ENCODE results near the gene CCDC154.
"Not testable (repeated sequence)": the region's sequence is repeated elsewhere in the genome, so short reads cannot be mapped to it uniquely, and the experiment has no call there.

The CCDC154 gene

DNA sequence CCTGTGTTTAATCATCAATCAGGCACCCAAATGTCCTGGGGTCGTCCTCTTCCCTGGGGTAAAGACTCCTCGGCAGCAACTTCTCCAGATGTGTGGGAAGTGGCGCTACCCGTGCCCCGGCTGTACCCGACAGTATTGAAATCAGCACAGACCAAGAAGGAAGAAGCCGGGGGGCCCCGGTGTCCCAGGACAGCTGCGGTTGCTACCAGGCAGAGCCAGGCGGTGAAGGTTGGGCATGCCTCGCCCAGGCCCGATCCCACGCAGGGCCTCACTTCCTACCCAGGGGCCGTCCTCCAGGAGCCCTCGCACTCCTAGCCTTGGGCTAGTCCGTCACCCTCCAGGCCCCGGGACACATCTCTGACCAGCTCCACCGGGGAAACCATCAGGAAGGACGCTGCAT is 9.0 kb upstream of the CCDC154 start:
- no peak for DNase-seq

DNA sequence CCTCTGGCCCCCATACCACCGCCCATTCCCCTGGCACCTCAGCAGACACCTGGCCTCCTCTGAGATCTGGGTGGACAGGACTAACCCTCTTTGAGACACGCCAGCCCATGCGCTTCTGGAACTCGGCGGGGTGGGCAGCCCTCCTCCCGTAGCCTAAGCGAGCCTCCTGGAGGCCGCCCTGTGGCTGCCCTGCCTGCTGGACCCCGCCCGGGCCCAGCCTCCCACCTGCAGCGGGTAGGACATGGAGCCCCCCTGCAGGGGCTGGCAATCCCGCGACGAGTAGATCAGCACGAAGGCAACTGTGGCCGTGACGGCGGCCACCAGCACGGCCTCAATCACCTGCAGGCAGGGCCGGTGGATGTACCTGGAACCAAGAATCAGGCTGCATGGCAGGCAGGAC is 8.2 kb upstream of the CCDC154 start:
- DNase-seq: no peak

GRCh38 chr16:1451702-1452392 is 7.5 kb upstream of the CCDC154 start:
- DNase-seq: no peak

- DNase-seq: no peak
Measured at GRCh38 chr16:1450841-1451240, 6.5 kb upstream of the CCDC154 start.

GRCh38 chr16:1450218-1450617 is 5.9 kb upstream of the CCDC154 start:
- DNase-seq: no peak

- no peak for DNase-seq
Measured at GRCh38 chr16:1449201-1449788, 4.9 kb upstream of the CCDC154 start.

- no peak for DNase-seq
Measured at GRCh38 chr16:1448536-1449116, 4.3 kb upstream of the CCDC154 start.

GRCh38 chr16:1447965-1448364 is 3.6 kb upstream of the CCDC154 start:
- no peak for DNase-seq

DNA sequence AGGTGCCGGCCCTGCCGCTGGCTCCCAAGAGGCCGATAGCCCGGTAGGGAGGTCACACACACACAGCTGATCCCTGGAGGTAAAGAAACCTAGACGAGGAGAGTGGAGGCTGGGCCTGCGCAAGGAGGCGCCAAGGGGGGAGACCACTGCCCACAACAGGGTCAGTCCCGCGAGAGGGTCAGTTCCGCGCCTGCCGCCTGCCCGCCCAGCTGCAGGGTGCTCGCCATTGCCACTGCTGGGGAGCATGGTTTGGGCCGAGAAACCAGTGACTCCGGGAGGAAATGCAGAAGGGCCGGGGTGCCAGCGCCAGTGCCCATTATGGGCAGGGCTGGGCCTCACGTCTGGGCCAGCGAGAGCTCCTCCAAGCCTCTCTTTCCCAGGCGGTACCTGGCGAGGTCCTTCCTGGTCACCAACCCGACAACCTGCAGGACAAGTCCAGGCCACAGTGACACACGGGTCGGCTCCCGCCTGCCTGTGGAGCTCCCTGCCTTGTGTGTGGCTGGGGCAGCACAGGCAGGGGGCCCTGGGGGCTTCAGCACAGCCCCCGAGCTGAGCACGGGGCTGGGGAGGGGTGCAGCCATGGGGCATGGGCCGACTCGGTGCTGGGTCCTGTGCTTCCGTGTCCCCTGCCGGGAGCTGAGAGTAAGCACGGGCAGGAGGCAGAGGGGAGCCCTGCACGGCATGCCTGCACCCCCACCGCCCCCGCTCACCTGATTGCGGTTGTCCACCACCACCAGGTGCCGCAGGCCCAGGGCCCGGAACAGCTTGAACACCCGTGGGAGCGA is 2.1 kb upstream of the CCDC154 start:
- no peak for DNase-seq

- no peak for DNase-seq
Measured at GRCh38 chr16:1445518-1446203, 1.3 kb upstream of the CCDC154 start.

GRCh38 chr16:1444730-1445517 is 568 bp upstream of the CCDC154 start:
- no peak for DNase-seq

DNA sequence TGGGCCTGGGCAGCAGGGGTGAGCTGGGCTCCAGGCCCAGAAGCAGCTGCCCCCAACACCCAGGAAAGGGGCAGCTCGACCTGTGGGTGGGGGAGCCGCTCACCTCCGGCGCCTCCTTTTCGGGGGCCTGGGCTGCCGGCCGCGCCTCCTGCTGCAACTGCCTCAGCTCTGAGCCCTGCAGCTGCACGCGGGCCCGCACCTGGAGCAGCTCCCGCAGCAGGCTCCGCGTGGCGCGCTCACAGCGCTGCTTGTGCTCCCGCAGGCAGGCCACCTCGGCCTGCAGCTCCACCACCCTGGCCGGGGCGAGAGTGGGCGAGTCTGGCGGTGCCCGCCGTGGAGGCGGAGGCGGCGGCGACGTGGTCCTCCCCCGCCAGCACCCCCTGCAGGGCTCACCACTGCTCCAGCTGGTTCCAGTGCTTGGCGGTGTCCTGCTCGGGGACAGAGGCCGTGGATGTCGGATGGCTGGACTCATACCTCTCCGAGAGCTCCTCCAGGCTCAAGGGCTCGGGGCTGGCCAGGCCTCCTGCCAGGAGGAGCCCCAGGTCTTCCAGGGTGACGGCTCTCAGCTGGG is 868 bp downstream of the CCDC154 start:
- no peak for DNase-seq

GRCh38 chr16:1442697-1443096 is 1.7 kb downstream of the CCDC154 start:
- no peak for DNase-seq

DNA sequence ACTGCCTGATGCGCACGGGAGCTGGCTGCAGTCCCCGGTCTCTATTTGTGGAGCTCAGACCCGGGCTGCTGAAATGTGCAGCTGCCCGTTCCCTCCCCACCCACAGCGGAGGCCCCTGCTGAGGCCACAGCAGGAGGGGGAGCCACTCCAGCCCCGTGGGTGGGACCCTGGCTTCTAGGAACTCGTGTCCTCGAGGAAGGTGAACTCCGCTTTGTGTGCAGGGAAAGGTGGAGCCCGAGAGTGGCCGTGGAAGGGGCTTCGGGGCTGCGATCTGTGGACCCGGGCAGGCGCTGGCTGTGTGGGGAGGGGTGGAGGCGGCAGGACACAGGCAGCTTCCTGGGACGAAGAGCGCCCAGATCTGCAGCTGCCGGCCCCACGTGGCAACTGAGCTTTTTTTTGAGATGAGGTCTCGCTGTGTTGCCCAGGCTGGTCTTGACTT is 2.9 kb downstream of the CCDC154 start:
- no peak for DNase-seq

GRCh38 chr16:1439699-1440074 is 4.7 kb downstream of the CCDC154 start:
- not testable (repeated sequence) for DNase-seq

DNA sequence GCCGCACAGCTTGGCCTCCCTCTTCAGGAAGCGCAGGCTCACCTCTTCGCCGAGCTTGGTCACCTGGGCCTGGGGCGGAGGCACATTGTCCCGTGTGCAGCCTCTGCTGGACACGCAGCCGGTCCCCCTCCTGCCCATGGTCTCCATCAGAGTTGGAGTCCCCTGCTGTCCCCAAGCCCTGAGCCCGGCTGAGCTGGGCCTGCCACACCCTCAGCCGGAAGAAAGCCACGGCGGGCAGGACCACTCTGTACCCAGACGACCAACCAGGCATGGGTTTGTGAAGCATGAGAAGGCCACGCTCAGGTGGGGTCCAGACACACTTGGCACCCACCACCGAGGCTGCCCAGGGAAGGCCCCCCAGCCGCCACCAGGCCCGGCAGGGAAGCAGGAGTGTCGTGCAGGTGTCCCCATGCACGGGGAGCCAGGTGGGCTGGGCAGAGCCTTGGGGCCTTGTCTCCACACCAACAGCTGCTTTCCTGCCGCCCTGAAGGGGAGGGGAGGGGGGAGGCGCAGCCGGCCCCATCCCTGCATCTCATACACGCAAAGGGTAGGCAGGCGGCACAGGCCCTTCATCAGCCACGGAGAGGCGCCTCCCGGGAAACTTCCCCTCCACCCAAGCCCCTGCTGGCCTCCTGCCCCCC is 5.2 kb downstream of the CCDC154 start:
- no peak for DNase-seq

GRCh38 chr16:1438229-1439057 is 5.9 kb downstream of the CCDC154 start:
- no peak for DNase-seq

DNA sequence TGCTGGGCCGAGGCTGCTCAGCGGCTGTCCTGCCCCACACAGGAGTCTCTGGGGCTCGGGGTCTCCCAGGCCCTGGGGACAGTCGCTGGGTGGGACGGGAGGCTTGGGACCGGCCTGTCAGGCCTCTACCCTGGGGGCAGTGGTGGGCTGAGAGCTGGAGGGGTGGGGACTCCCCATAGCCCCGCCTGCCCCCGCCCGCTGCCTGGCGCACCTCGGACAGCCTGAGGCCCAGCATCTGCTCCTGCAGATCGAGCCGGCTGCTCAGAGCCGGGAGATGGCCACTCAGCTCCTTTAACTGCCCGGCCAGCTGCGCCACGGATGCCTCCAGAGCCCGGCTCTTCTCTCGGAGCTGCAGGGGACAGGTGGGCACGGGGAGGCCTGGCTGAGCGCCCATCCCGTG is 6.8 kb downstream of the CCDC154 start:
- DNase-seq: no peak

DNA sequence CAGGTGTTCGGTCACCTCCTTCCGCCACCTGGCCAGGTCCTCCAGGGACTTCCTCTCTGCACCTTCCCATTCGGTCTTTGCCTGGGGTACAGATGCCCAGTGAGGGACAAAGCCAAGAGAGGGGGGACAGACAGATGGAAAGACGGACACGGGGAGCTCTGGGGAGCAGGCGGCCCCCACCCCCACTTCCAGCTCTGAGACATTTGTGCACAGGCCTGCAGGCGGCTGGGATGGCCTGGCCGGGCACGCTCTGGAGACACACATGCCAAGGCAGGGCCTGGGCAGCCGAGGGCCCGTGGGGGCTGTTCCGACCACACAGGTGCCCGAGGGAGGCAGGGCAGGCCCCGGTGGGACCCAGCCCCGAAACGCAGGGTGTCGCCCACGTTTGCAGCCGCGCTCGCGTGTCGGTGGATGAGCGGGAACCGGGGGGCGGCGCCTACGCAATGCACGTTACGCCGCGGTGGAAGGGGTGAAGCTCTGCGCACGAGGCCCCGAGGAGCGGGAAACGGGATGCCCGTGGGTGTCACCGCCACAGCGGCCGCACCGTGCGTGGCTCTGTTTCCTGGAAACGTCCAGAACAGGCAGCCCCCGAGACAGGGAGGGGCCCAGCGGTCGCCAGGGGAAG is 7.5 kb downstream of the CCDC154 start:
- DNase-seq: no peak
